Hepatic stellate cell (primary cell): Measurements from ENCODE around the gene MACROD2.

Experiments used
- DNase-seq: peaks from one replicate; pipeline ENCODE4 v3.0.0; 2011; ENCODE audit warnings: low spot score

The MACROD2 gene

GRCh38 chr20:15817351-15817750, 1822.0 kb downstream of the MACROD2 start:
- no peak for DNase-seq

- no peak for DNase-seq
Observed at GRCh38 chr20:15818651-15819071, 1823.3 kb downstream of the MACROD2 start.

- no peak for DNase-seq
Observed at GRCh38 chr20:15823718-15824117, 1828.4 kb downstream of the MACROD2 start.

GRCh38 chr20:15827628-15828027, 1832.3 kb downstream of the MACROD2 start:
- DNase-seq, result no peak

GRCh38 chr20:15831201-15831600, 1835.9 kb downstream of the MACROD2 start:
- no peak for DNase-seq

GRCh38 chr20:15832512-15832911, 1837.2 kb downstream of the MACROD2 start:
- DNase-seq, result no peak

- DNase-seq, result no peak
Observed at GRCh38 chr20:15834857-15835256, 1839.5 kb downstream of the MACROD2 start.

- DNase-seq, result no peak
Observed at GRCh38 chr20:15835811-15836210, 1840.5 kb downstream of the MACROD2 start.

- no peak for DNase-seq
Observed at GRCh38 chr20:15836634-15837033, 1841.3 kb downstream of the MACROD2 start.

- DNase-seq, result no peak
Observed at GRCh38 chr20:15837563-15837962, 1842.2 kb downstream of the MACROD2 start.

GRCh38 chr20:15838466-15838865, 1843.2 kb downstream of the MACROD2 start:
- no peak for DNase-seq

- no peak for DNase-seq
Observed at GRCh38 chr20:15840636-15841301, 1845.5 kb downstream of the MACROD2 start.

GRCh38 chr20:15842872-15843271, 1847.6 kb downstream of the MACROD2 start:
- DNase-seq, result no peak

GRCh38 chr20:15843777-15844176, 1848.5 kb downstream of the MACROD2 start:
- no peak for DNase-seq

- no peak for DNase-seq
Observed at GRCh38 chr20:15847196-15847784, 1852.0 kb downstream of the MACROD2 start.

GRCh38 chr20:15848126-15848525, 1852.8 kb downstream of the MACROD2 start:
- DNase-seq, result no peak

- DNase-seq, result no peak
Observed at GRCh38 chr20:15848995-15849610, 1853.8 kb downstream of the MACROD2 start.

- no peak for DNase-seq
Observed at GRCh38 chr20:15851576-15852215, 1856.4 kb downstream of the MACROD2 start.

- DNase-seq, result no peak
Observed at GRCh38 chr20:15854911-15855310, 1859.6 kb downstream of the MACROD2 start.

GRCh38 chr20:15857173-15857784, 1862.0 kb downstream of the MACROD2 start:
- no peak for DNase-seq

GRCh38 chr20:15859061-15859460, 1863.7 kb downstream of the MACROD2 start:
- no peak for DNase-seq

- DNase-seq, result no peak
Observed at GRCh38 chr20:15860850-15861249, 1865.5 kb downstream of the MACROD2 start.

- no peak for DNase-seq
Observed at GRCh38 chr20:15862178-15862577, 1866.9 kb downstream of the MACROD2 start.
